GM12878 (cell line): ENCODE results near the gene UMAD1. TPM values are rescaled to one million over a fixed set of nuclear protein-coding genes. Genes with fewer than 3 reads are reported as not detected.
A peak's percentile ranks its signal among the peaks of the same experiment; 100 is the strongest.

ENCODE experiments used
- ATAC-seq: fragments of 200-7000 bp; cut with Tn5 transposase; 3 replicates; pipeline ENCODE4 v1.9.1; 2020; ENCODE audit warnings: mild to moderate bottlenecking, moderate library complexity
- BruUV-seq: library from RNA; stranded (reverse); fragments of 400-500 nt; replicated peaks from 2 replicates; lab custom pipeline; 2021; lab: Mats Ljungman, UMichigan
- CTCF ChIA-PET: fragments of 300-600 bp; sonication (Branson Sonifier 250); formaldehyde crosslinking; extraction: SDS; loops from one replicate; lab custom pipeline; 2021; ENCODE audit warnings: inconsistent platforms; lab: Yijun Ruan, JAX
- POLR2A ChIA-PET: fragments of 350-600 bp; formaldehyde crosslinking; extraction: SDS; loops from one replicate; lab custom pipeline; 2021; ENCODE audit warnings: inconsistent platforms; lab: Charles Lee
- RAD21 ChIA-PET: fragments of 300-600 bp; sonication (Branson Sonifier 250); formaldehyde crosslinking; loops from one replicate; lab custom pipeline; 2023; ENCODE audit warnings: antibody characterized with exemption; ENCODE audit not compliant: unreplicated experiment; lab: Charles Lee
- SMC1A ChIA-PET: fragments of 300-600 bp; sonication (Branson Sonifier 250); formaldehyde crosslinking; loops from one replicate; lab custom pipeline; 2023; ENCODE audit not compliant: unreplicated experiment, uncharacterized antibody; lab: Charles Lee
- DNase-seq: peaks from one replicate; pipeline ENCODE4 v3.0.0-alpha.2; 2011; ENCODE audit warnings: low read depth, low spot score
- FAIRE-seq: peaks from 3 replicates; lab custom pipeline; 2011; peaks lifted over from hg19 to GRCh38; lab: Jason Lieb, UNC
- H2AFZ ChIP-seq: 2 replicates; pipeline ENCODE4 v1.6.0; 2011; ENCODE audit warnings: low read depth, low read length, control low read depth; ENCODE audit not compliant: control insufficient read depth
- H3K27ac ChIP-seq: 2 replicates; pipeline ENCODE4 v1.5.1; 2011; ENCODE audit warnings: control low read depth; ENCODE audit not compliant: control insufficient read depth, insufficient read depth
- H3K27me3 ChIP-seq, 2 experiments: replicated peaks in 1 of 2; 2 replicates each; pipeline versions ENCODE4 v1.6.0 to v1.6.1; 2011; ENCODE audit warnings: low read length in 1 of 2; ENCODE audit not compliant: control insufficient read depth in 2 of 2, insufficient read depth in 2 of 2
- H3K36me3 ChIP-seq, 2 experiments: 2 replicates each; pipeline ENCODE4 v1.5.1; 2011; ENCODE audit warnings: low read length in 1 of 2; ENCODE audit not compliant: control insufficient read depth in 2 of 2, insufficient read depth in 2 of 2
- H3K4me1 ChIP-seq: 2 replicates; pipeline ENCODE4 v1.6.1; 2011; ENCODE audit warnings: mild to moderate bottlenecking, low read length, moderate library complexity, mixed read lengths; ENCODE audit not compliant: control insufficient read depth, insufficient read depth
- H3K4me2 ChIP-seq: 2 replicates; pipeline ENCODE4 v1.6.0; 2011; ENCODE audit warnings: control low read depth; ENCODE audit not compliant: control insufficient read depth, insufficient read depth
- H3K4me3 ChIP-seq: fragments of 200-600 bp; sonication (generic); 2 replicates; pipeline ENCODE4 v1.5.1; 2016
- H3K79me2 ChIP-seq: 2 replicates; pipeline ENCODE4 v1.6.0; 2011; ENCODE audit warnings: low read length; ENCODE audit not compliant: control insufficient read depth, insufficient read depth
- H3K9ac ChIP-seq: 2 replicates; pipeline ENCODE4 v1.8.0; 2011; ENCODE audit warnings: low read length, control low read depth, mixed read lengths; ENCODE audit not compliant: control insufficient read depth, insufficient read depth
- H3K9me3 ChIP-seq: replicated peaks from 3 replicates; pipeline ENCODE4 v1.5.1; 2011; ENCODE audit warnings: mild to moderate bottlenecking, low read length; ENCODE audit not compliant: control insufficient read depth, insufficient read depth
- H4K20me1 ChIP-seq: 2 replicates; pipeline ENCODE4 v1.6.0; 2011; ENCODE audit not compliant: control insufficient read depth, insufficient read depth
- BACH1 ChIP-seq: fragments of 450-650 bp; IDR thresholded peaks from 2 replicates; pipeline ENCODE4 v1.6.1; 2017; ENCODE audit warnings: mild to moderate bottlenecking, borderline replicate concordance
- CHD2 ChIP-seq: IDR thresholded peaks from 2 replicates; pipeline ENCODE4 v1.6.1; 2011; ENCODE audit warnings: low read depth, low read length, improper control_type of control experiment, borderline replicate concordance
- ESRRA ChIP-seq: IDR thresholded peaks from 2 replicates; pipeline ENCODE4 v1.6.1; 2012; ENCODE audit warnings: mild to moderate bottlenecking, low read length, improper control_type of control experiment
- ETV6 ChIP-seq, 2 experiments: fragments of 450-650 bp in 1 of 2; IDR thresholded peaks in 1 of 2; conservative IDR thresholded peaks in 1 of 2; 2 replicates each; pipeline ENCODE4 v1.6.1; 2014; ENCODE audit warnings: antibody characterized with exemption in 1 of 2, borderline replicate concordance in 1 of 2, low read depth in 1 of 2, mild to moderate bottlenecking in 1 of 2, moderate library complexity in 1 of 2
- HSF1 ChIP-seq: fragments of 150-350 bp; IDR thresholded peaks from 2 replicates; pipeline ENCODE4 v1.6.1; 2014; ENCODE audit warnings: mild to moderate bottlenecking, low read depth, low read length
- MYC ChIP-seq: IDR thresholded peaks from 2 replicates; pipeline ENCODE4 v1.6.1; 2011; ENCODE audit warnings: mild to moderate bottlenecking, low read length, moderate library complexity, inconsistent platforms; ENCODE audit not compliant: insufficient read depth, insufficient replicate concordance, insufficient read length, severe bottlenecking
- NFYA ChIP-seq: IDR thresholded peaks from 2 replicates; pipeline ENCODE4 v1.6.1; 2011; ENCODE audit warnings: low read depth, mild to moderate bottlenecking, low read length, improper control_type of control experiment, borderline replicate concordance
- NFYB ChIP-seq: IDR thresholded peaks from 2 replicates; pipeline ENCODE4 v1.6.1; 2011; ENCODE audit warnings: low read depth, mild to moderate bottlenecking, low read length, improper control_type of control experiment, moderate library complexity; ENCODE audit not compliant: insufficient read depth
- NRF1 ChIP-seq: conservative IDR thresholded peaks from 2 replicates; pipeline ENCODE4 v1.6.1; 2011; ENCODE audit warnings: mild to moderate bottlenecking, low read depth, low read length, improper control_type of control experiment
- PAX5 ChIP-seq: IDR thresholded peaks from 2 replicates; pipeline ENCODE4 v1.6.1; 2011; ENCODE audit warnings: low read depth, low read length, borderline replicate concordance
- POLR2A ChIP-seq: IDR thresholded peaks from 2 replicates; pipeline ENCODE4 v1.6.1; 2011; ENCODE audit warnings: low read depth, mild to moderate bottlenecking, low read length
- RCOR1 ChIP-seq: conservative IDR thresholded peaks from 2 replicates; pipeline ENCODE4 v1.6.1; 2012; ENCODE audit warnings: low read depth, low read length, improper control_type of control experiment
- RFX5 ChIP-seq: IDR thresholded peaks from 2 replicates; pipeline ENCODE4 v1.6.1; 2011; ENCODE audit warnings: low read depth, low read length, improper control_type of control experiment
- SREBF1 ChIP-seq: IDR thresholded peaks from 2 replicates; pipeline ENCODE4 v1.6.1; 2012; ENCODE audit warnings: mild to moderate bottlenecking, low read length
- SRF ChIP-seq, 2 experiments: IDR thresholded peaks; 2 replicates each; pipeline ENCODE4 v1.6.1; 2011; ENCODE audit warnings: low read depth in 2 of 2, low read length in 2 of 2, mild to moderate bottlenecking in 1 of 2, moderate library complexity in 1 of 2
- TBL1XR1 ChIP-seq: IDR thresholded peaks from 2 replicates; pipeline ENCODE4 v1.6.1; 2012; ENCODE audit warnings: low read depth, low read length, improper control_type of control experiment
- ZNF274 ChIP-seq: IDR thresholded peaks from one replicate; pipeline ENCODE4 v1.8.0; 2011; ENCODE audit not compliant: insufficient read length, insufficient read depth
- ZSCAN29 ChIP-seq: fragments of 450-650 bp; IDR thresholded peaks from 2 replicates; pipeline ENCODE4 v1.6.1; 2017; ENCODE audit warnings: mild to moderate bottlenecking, moderate library complexity
- WGBS: methylation state at CpG from one replicate; pipeline ENCODE4 v1.1.6; 2016; ENCODE audit warnings: low lambda C conversion rate; ENCODE audit not compliant: insufficient replicate concordance, insufficient coverage; ENCODE audit errors: missing lambda C conversion rate; 5-methylcytosine and 5-hydroxymethylcytosine counted together
- in situ Hi-C: fragments of 300-500 bp; cut with MboI; formaldehyde crosslinking; loops from 9 replicates; pipeline ENCODE4 v1.14.3; 2018; ENCODE audit warnings: mixed read lengths
- intact Hi-C: fragments of 100-400 bp; cut with micrococcal nuclease; formaldehyde crosslinking; loops from one replicate; pipeline ENCODE4 v1.14.2; 2022; ENCODE audit not compliant: unreplicated experiment
- polyA plus RNA-seq, 11 experiments: library from polyadenylated mRNA; depleted of rRNA in 4 of 11; unstranded in 6 of 11; stranded (reverse) in 5 of 11; fragments of >200 nt; fragmentation: Nextera tagmentation in 4 of 11; fragmentation: Illumina TruSeq in 1 of 11; extraction: Ambion mirVana in 4 of 11; extraction: Trizol in 1 of 11; gene quantifications; 1 replicate in 1 of 11; 2 replicates in 10 of 11; pipeline versions ENCODE4 v1.2.1 to v1.2.3, GENCODE V29; 2011 to 2016; ENCODE audit warnings: inconsistent platforms in 2 of 11, missing spikeins in 2 of 11, low read depth in 1 of 11
- total RNA-seq, 4 experiments: library from RNA; depleted of rRNA in 3 of 4; stranded (reverse); fragments of >200 nt in 3 of 4; fragmentation: Illumina TruSeq in 1 of 4; extraction: Trizol in 1 of 4; gene quantifications; 2 replicates each; pipeline versions ENCODE4 v1.2.1 to v1.2.3, GENCODE V29; 2013 to 2021

The UMAD1 gene
- total and polyA plus RNA-seq, 10 of the 15 experiments (the other 5 are each of a cell fraction or from before 2014, with no cell fraction given), result 6.0 to 28.6 (median 9.3) TPM

DNA sequence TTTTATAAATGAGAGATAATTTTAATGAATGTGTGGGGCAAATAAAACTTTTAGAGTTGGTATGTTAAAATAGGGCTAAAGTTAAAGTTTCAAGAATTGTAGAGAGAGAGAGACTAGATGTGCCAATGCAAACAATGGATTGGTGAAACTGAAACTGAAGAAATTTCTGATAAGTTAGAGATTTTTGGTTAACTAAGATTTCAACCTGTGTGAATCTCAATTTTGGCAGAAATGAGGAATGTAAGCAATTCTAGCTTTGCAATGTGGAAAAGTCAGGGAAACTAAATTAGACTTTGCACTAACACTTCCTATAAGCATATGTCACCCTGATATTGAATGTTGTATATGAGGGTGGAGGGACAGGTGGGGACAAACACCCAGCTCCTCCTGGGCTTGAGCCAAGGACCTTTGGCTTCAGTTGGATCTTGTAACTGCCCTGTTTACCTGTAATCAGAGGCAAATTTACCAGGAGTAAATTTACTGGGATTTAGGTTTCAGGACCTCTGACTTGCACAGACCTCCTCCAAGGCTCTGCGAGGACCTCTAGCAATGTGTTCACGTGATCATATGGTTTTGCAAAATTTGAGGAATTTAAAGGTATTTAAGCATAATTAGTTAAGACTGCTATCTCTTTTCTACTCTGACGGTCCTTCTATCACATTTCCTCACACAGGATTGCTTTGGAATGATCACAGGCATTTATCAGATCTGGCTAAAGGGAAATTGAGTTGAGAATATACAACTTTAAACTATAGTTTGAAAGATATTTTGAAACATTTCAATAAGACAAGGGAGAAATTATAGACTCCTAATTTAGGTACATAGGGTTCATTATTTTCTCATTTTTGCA lies 110.9 kb downstream of the UMAD1 start:
- no peak for FAIRE-seq
- no peak for DNase-seq
- RAD21 ChIA-PET, result interaction anchor here (0.7 to 3.3 kb wide), 4 partner anchors 49 to 180 kb away, joined by 3 to 30 read pairs (median 4); no protein-coding TSS in a partner anchor
- Histone ChIP-seq H3K36me3 (no peaks in the 10 kb centered on the region), H3K27me3 (no peaks in the 10 kb centered on the region), H2AFZ (no peak overlapping the region), H3K79me2 (no peaks in the 10 kb centered on the region), H4K20me1 (no peaks in the 10 kb centered on the region), H3K4me3 (no peak overlapping the region), H3K9ac (no peak overlapping the region), H3K27ac (no peak overlapping the region), H3K4me2 (no peak overlapping the region), H3K4me1 (no peaks in the 10 kb centered on the region), H3K9me3 (no peaks in the 10 kb centered on the region)
- BruUV-seq, result no TSS peak
- POLR2A ChIA-PET, result interaction anchor here (0.7 to 1.3 kb wide), 3 partner anchors 12 to 13 kb away, joined by 3 read pairs; no protein-coding TSS in a partner anchor
- SMC1A ChIA-PET, result interaction anchor here (0.7 to 3.3 kb wide), 19 partner anchors 7 to 439 kb away, joined by 3 to 25 read pairs (median 5); partner anchors contain the start of gene RPA3
- 78% methylated on average over 3 of the region's 3 CpGs for WGBS
- CTCF ChIA-PET, result interaction anchor here (0.7 to 2.7 kb wide), 11 partner anchors 10 to 432 kb away, joined by 3 to 16 read pairs (median 4); no protein-coding TSS in a partner anchor
- in situ Hi-C loops (no loop called here), intact Hi-C loops (no loop called here)
- peak; percentile 34; the same call in 1 of the 3 replicates for ATAC-seq
- TF ChIP-seq BACH1 (no peak), TBL1XR1 (no peak), MYC (no peak), SRF (IDR thresholded peaks at IDR 0.05; ENCODE audit: low read depth in 2 of 2, low read length in 2 of 2) (no peak), POLR2A (no peak), HSF1 (no peak), ETV6 (conservative IDR thresholded peaks at IDR 0.05 in 1 of 2, IDR thresholded peaks at IDR 0.05 in 1 of 2; ENCODE audit: borderline replicate concordance in 1 of 2, low read depth in 1 of 2) (no peak), PAX5 (no peak), RFX5 (no peak), NRF1 (no peak), ZNF274 (no peak), NFYB (no peak), NFYA (no peak), ESRRA (no peak), CHD2 (no peak), SREBF1 (no peak), RCOR1 (no peak), ZSCAN29 (no peak)
